CD4-positive, alpha-beta T cell treated with Interleukin-2 at 100 ng/mL for 4 hours (primary cell): ENCODE measurements around the gene EEF1AKMT2.
"Not testable (repeated sequence)": the region's sequence is repeated elsewhere in the genome, so short reads cannot be mapped to it uniquely, and the experiment has no call there.

Experiments used
- DNase-seq: peaks from one replicate; pipeline ENCODE4 v3.0.0-alpha.2; 2020; ENCODE audit warnings: low spot score

Gene EEF1AKMT2

GRCh38 chr10:124755581-124755980 is 36.1 kb downstream of the EEF1AKMT2 start:
- no peak for DNase-seq

- no peak for DNase-seq
These were observed 37.5 kb downstream of the EEF1AKMT2 start for GRCh38 chr10:124754227-124754626.

- no peak for DNase-seq
These were observed 42.6 kb downstream of the EEF1AKMT2 start for GRCh38 chr10:124748953-124749645.

GRCh38 chr10:124748166-124748565 is 43.5 kb downstream of the EEF1AKMT2 start:
- DNase-seq = no peak

GRCh38 chr10:124747745-124748144 is 43.9 kb downstream of the EEF1AKMT2 start:
- no peak for DNase-seq

- no peak for DNase-seq
These were observed 44.7 kb downstream of the EEF1AKMT2 start for GRCh38 chr10:124746992-124747391.

GRCh38 chr10:124746447-124746846 is 45.2 kb downstream of the EEF1AKMT2 start:
- DNase-seq = not testable (repeated sequence)

- peak; percentile 77 for DNase-seq
These were observed 46.0 kb downstream of the EEF1AKMT2 start for GRCh38 chr10:124745673-124746072.

GRCh38 chr10:124745252-124745651 is 46.4 kb downstream of the EEF1AKMT2 start:
- no peak for DNase-seq

GRCh38 chr10:124744102-124745050 is 47.3 kb downstream of the EEF1AKMT2 start, which contains the start of gene FAM53B:
FAM53B (minus strand) TSS chr10:124744378; CDS start chr10:124706713, 37,665 bp downstream.
- DNase-seq = peak; percentile 78

GRCh38 chr10:124743191-124744101 is 48.2 kb downstream of the EEF1AKMT2 start:
- peak; percentile 24 for DNase-seq

- DNase-seq = no peak
These were observed 49.1 kb downstream of the EEF1AKMT2 start for GRCh38 chr10:124742413-124743190.

- DNase-seq = peak; percentile 32
These were observed 49.7 kb downstream of the EEF1AKMT2 start for GRCh38 chr10:124741922-124742412.

GRCh38 chr10:124741281-124741921 is 50.3 kb downstream of the EEF1AKMT2 start:
- peak; percentile 80 for DNase-seq

GRCh38 chr10:124740369-124741280 is 51.1 kb downstream of the EEF1AKMT2 start:
- DNase-seq = peak; percentile 29

GRCh38 chr10:124739986-124740368 is 51.7 kb downstream of the EEF1AKMT2 start:
- DNase-seq = peak; percentile 24

GRCh38 chr10:124739119-124739921 is 52.4 kb downstream of the EEF1AKMT2 start:
- DNase-seq = no peak

- DNase-seq = no peak
These were observed 53.2 kb downstream of the EEF1AKMT2 start for GRCh38 chr10:124738441-124738840.
